Measurements from ENCODE around the gene PPP4R3B. TPM values are rescaled to one million over a fixed set of nuclear protein-coding genes. Genes with fewer than 3 reads are reported as not detected.

The PPP4R3B gene
- total RNA-seq, 1 donor = 57.1 TPM

GRCh38 chr2:55621802-55622201 is 4.4 kb upstream of the PPP4R3B start:
- H3K4me3 ChIP-seq (ENCODE audit: low read depth, low read length) = no peak overlapping the region
- no peak for DNase-seq (ENCODE audit: low read depth)
- TF ChIP-seq, protein P1, sequence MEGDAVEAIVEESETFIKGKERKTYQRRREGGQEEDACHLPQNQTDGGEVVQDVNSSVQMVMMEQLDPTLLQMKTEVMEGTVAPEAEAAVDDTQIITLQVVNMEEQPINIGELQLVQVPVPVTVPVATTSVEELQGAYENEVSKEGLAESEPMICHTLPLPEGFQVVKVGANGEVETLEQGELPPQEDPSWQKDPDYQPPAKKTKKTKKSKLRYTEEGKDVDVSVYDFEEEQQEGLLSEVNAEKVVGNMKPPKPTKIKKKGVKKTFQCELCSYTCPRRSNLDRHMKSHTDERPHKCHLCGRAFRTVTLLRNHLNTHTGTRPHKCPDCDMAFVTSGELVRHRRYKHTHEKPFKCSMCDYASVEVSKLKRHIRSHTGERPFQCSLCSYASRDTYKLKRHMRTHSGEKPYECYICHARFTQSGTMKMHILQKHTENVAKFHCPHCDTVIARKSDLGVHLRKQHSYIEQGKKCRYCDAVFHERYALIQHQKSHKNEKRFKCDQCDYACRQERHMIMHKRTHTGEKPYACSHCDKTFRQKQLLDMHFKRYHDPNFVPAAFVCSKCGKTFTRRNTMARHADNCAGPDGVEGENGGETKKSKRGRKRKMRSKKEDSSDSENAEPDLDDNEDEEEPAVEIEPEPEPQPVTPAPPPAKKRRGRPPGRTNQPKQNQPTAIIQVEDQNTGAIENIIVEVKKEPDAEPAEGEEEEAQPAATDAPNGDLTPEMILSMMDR (IDR thresholded peaks at IDR 0.05; ENCODE audit: insufficient read depth, low read length) = no peak

GRCh38 chr2:55620123-55620779 is 2.8 kb upstream of the PPP4R3B start:
- H3K4me3 ChIP-seq (ENCODE audit: low read depth, low read length) = no peak overlapping the region
- TF ChIP-seq, protein P1 (IDR thresholded peaks at IDR 0.05; ENCODE audit: insufficient read depth, low read length) = peak; percentile 40

GRCh38 chr2:55618275-55619055 is 1.0 kb upstream of the PPP4R3B start:
- peak; percentile 59 for DNase-seq (ENCODE audit: low read depth)
- H3K4me3 ChIP-seq (ENCODE audit: low read depth, low read length) = peak overlapping the region; percentile 99
- TF ChIP-seq, protein P1 (IDR thresholded peaks at IDR 0.05; ENCODE audit: insufficient read depth, low read length) = no peak

More at GRCh38 chr2:55620123-55620779, 2.8 kb upstream of the PPP4R3B start:
- DNase-seq (ENCODE audit: low read depth) = no peak

DNA sequence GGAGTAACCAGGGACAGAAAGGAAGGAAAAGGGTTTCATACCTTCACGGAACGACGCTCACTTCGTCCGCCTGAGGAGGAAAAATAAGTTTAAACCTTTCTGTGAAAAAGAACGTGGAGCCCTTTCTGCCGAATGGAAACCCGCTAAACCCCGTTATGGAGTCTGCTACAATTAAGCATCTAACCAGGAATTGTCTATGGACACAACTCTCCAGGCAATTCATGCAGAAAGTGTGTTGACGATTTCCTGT is 528 bp upstream of the PPP4R3B start:
- H3K4me3 ChIP-seq (ENCODE audit: low read depth, low read length) = peak overlapping the region; percentile 99
- DNase-seq (ENCODE audit: low read depth) = no peak
- TF ChIP-seq, protein P1 (IDR thresholded peaks at IDR 0.05; ENCODE audit: insufficient read depth, low read length) = no peak

DNA sequence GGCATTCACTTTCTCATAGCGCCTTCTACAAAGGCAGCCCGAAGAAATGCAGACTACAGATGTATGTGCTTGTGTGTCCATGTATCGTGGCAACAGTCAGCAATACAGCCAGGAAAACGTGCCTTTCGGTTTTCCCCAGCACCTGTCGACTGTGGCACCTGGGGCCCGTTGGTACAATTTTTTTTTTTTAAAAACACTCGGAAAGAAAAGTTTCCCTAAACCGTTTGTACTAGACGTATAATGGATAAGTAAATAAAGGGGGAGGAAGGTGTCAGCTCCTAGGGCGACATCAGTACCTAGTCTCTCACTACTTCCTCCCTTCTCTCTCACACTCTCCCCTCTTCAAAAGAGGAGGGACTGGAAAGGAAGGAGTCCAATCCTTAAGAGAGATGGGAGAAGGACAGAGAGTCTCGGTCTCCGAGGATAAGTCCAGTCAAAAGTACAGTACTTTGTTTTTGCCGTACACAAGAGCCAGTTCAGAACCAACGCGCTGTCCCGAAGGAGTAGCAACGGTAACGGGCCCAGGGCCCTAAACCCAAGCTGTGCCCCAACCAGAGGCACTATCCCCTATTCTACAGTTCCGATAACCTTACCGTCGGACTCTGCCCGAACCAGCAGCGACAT is 759 bp downstream of the PPP4R3B start:
- H3K4me3 ChIP-seq (ENCODE audit: low read depth, low read length) = peak overlapping the region; percentile 94
- peak; percentile 55 for DNase-seq (ENCODE audit: low read depth)
- TF ChIP-seq, protein P1 (IDR thresholded peaks at IDR 0.05; ENCODE audit: insufficient read depth, low read length) = no peak

DNA sequence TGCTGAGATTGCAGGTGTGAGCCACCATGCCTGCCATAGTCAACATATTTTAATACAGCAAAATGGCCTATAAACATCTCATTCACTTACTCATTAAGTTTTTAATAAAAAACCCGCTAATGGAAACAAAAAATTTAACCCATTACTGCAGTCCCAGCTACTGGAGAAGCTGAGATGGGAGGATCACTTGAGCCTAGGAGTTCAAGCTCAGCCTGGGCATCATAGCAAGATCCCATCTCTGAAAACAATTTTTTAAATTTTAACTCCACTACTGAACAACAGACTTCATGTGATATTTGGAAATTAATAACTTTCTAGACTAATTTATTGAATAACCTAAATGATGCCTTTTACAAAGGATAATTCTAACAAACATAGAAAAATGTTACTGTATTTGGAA is 5.4 kb downstream of the PPP4R3B start:
- no peak for DNase-seq (ENCODE audit: low read depth)
- H3K4me3 ChIP-seq (ENCODE audit: low read depth, low read length) = no peak overlapping the region
- TF ChIP-seq, protein P1 (IDR thresholded peaks at IDR 0.05; ENCODE audit: insufficient read depth, low read length) = no peak

Data from fibroblast of the aortic adventitia (primary cell).